Embryonic facial prominence (tissue), 1 donor: ENCODE data around the gene TM9SF1.

Source experiments
- DNase-seq: peaks from one replicate; pipeline ENCODE4 v3.0.0-alpha.2; 2016; ENCODE audit errors: extremely low spot score

Gene TM9SF1

DNA sequence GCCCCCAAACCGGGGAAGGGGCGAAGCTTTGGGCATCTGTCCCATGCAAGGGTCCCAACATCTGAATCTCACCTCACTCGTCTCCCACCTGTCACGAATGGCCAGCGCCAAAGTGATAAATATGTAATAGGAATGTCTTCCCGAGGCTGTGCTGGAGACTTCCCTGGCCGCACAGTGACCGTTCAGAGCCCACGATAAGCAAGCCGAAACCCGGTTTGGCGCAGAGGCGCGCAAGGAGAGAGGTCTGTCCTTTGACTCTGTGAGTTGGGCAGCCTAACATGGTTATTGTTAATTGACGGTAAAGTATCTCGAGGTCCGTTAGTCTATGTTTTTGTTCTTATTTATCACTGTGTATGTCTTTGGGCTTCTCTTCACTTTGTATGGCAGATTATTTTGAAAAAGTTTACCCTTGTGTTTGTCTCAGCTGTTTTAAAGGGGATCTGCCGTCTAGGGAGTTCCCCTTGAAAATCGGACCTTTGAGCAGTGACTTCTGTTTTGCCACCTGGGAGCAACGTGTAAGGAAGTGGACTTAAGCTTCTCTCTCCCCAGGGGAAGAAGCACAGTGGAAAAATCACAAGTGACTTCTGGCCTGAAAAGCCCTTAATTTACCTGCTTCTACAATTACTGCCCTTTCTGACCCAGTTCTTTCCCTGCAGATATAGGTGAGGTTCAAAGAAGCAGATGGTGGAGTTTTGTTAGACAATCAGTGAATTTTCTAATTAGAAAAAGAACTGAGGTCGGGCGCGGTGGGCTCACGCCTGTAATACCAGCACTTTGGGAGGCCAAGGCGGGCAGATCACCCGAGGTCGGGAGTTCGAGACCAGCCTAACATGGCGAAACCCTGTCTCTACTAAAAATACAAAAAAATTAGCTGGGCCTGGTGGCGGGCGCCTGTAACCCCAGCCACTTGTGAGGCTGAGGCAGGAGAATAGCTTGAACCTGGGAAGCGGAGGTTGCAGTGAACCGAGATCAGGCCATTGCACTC, 1.1 kb upstream of the TM9SF1 start:
- no peak for DNase-seq

GRCh38 chr14:24194873-24195185, 412 bp downstream of the TM9SF1 start:
- no peak for DNase-seq

GRCh38 chr14:24194186-24194872, 912 bp downstream of the TM9SF1 start:
- no peak for DNase-seq

DNA sequence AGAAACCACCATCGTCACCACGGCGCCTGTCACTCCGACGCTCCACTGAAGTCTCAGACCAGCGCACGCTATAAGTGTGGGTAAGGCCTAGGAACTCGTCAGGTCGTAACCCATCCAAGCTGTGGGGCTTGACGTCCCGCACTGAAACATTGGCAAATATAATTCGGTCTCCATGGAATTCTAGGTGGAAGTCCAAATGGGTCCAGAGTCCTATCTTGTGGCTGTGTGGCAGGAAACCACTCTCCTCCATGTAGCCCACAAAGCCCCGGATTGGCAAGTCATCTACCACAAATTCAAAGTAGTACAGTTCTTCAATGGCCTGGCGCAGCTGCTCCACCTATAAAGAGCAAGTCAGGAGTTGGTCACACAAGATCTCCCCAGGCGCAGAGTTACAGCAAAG, 2.3 kb downstream of the TM9SF1 start:
- no peak for DNase-seq

- DNase-seq, result no peak
Observed at GRCh38 chr14:24190416-24190815, 4.8 kb downstream of the TM9SF1 start.

DNA sequence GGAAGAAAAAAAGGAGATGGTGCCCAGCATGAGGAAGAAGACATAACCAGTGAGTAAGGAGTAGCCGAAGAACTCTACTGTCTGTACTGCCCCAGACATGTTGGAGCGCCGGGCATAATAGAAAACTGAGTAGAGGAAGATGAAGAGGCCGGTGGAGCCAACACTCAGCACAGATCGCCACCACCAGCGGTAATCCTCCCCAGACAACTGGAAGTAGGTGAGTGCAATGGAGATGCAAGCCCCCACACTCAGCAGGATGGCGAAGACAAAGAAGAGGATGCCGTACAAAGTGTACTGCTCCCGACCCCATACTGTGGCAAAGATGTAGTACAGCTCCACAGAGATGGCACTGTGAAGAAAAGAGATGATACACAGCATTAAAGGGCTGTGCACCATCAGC, 5.8 kb downstream of the TM9SF1 start:
- DNase-seq, result no peak

- no peak for DNase-seq
Observed at GRCh38 chr14:24189059-24189375, 6.2 kb downstream of the TM9SF1 start.

- peak; percentile 95 for DNase-seq
Observed at GRCh38 chr14:24188251-24189058, 6.8 kb downstream of the TM9SF1 start, which contains the start of gene IPO4. Gene IPO4 (minus strand): TSS chr14:24188816. CDS start chr14:24188787, 29 bp downstream.

DNA sequence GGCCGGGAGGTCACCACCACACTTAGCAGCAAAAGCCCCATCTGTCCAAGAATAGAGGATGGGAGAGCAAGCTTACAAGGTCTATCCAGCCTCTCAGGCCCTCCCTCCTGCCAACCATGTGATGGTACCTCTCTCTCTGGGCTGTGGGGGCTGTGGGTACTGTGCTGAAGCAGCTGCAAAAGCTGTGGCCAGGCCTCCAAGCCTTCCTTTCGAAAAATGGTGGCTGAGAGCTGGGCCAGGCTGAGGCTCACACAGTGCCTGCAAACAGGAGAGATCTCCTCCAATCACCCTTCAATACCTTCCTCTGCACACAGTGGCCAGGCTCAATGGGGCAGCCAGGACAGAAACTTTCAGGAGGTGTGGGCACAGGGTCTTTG, 7.7 kb downstream of the TM9SF1 start:
- DNase-seq, result no peak

- no peak for DNase-seq
Observed at GRCh38 chr14:24186831-24187538, 8.3 kb downstream of the TM9SF1 start.

GRCh38 chr14:24185741-24186140, 9.5 kb downstream of the TM9SF1 start:
- no peak for DNase-seq

- DNase-seq, result no peak
Observed at GRCh38 chr14:24185026-24185425, 10.2 kb downstream of the TM9SF1 start.

DNA sequence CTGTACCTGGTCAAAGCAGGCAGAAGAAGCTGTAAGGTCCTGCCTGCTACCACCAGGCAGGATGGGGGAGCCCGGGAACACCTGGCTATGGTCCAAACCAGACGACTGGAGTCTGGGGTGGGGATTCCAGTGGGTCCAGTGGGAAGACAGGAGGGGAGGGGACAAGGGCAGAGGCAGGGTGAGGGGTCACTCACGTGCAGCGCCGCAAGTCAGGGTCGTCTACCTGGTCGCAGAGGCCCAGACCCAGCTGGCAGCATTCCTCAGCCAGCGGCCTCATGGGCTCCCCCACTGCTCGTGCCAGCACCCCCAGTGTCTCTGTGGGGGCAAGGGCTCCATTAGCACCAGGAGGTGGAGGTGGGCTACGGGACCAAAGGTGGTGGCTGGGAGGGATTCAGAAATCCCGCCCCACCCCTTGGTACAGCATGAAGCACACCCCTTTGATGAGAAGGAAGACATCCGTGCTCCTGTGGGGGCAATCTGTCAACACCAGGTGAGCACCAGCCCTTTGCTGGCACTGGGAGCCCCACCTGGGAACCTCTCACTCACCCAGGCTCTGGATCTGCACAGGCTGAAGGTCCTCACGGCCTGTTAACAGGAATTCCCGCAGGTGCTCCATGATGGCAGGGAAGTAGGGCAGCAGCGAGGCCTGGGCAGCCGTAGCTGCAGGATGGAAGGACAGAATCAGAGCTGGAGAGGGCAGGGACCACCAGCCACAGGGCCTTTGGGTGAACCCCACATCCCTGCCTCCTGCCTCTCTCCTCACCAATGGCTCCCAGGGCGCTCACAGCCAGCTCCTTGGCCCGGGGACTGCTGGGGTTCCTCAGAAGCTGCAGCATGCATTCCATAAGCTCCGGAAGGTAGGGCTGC, 10.9 kb downstream of the TM9SF1 start:
- no peak for DNase-seq

DNA sequence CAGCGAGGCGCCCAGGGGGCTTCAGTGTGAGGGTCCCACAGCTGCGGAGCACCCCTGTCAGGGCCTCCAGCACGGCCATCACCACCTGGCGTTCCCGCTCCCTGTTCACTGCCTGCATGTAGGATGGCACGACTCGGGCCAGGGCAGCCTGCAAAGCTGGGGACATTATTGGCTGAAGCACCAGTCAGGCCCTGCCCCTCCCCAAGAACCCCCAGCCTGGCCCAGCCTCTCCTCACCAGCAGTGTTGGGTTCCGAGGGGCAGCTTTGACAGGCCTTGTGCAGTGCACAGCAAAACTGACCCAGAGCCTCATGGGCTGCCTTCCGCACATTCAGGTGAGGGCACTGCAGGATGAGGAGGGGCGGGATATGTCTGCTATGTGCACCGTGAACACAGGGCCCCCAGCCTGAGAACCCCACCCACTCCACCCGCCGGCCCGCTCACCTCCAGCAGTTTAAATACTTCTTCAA, 12.2 kb downstream of the TM9SF1 start:
- no peak for DNase-seq

DNA sequence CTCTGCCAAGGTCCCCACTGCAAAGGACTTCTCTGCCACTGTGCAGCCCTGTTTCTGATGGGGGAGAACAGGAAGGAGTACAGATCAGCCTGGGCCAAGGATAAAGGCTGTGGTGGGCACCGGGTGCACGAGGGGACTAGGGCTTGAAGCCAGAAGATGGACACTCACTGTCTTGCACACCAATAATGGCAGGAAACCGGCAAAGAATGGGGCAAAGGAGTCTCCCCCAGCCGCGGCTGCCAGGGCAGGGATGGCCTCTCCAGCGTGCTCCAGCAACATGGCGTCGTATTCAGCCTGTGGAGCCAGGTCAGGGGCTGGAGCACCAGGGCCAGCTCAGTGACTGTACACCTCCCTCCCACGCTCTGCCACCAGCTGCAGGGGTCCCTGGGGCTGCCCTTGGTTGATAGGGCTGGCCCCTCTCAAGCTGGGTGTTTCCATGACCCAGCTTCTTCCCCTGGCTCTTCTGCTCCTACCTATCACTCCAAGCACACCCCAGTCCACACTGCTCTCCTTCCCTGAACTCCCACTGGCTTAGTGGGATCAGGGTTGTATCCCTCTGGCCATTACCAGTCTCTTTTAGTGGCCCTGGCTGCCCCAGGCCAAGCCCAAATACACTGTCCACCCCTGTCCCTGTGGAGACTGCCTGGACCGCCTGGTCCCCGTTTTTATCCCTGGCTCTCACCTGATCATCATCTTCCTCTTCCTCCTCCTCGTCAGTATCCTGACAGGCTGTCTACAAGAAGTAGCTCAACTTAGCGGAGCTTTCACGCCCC, 12.9 kb downstream of the TM9SF1 start:
- no peak for DNase-seq

DNA sequence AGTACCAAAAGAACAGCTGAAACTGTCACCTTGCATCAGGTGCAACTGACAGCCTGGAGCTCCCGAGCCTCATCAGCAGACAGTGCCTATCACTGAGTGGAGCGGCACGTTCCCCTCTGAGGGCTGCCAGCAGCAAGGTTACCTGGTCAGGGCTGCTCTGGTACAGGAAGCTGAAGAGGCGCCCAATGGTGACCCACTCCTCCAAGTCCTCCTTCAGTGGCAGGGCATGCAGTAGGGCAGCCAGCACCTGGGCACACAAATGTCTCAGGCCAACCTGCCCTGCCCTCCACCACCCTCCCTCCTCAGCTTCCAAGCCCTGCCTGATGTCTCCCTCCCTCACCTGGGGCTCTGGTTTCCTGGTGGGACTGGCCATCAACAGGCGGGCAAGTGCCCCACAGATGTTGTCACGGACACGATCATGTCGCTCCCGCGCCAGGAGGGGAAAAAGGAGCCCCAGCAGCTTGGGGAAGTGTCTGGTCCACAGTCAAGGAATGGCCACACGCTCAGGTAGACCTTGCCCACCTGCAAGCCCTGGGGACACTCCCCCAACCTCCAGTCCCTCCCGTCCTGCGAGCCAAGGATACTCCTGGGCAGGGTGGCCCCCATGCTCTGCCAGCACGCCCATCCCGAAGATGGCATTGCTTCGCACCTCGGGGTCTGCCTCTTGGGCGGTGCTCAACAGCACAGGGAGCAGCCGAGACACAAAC, 13.7 kb downstream of the TM9SF1 start:
- DNase-seq, result no peak

GRCh38 chr14:24179961-24180796, 15.1 kb downstream of the TM9SF1 start:
- DNase-seq, result no peak

DNA sequence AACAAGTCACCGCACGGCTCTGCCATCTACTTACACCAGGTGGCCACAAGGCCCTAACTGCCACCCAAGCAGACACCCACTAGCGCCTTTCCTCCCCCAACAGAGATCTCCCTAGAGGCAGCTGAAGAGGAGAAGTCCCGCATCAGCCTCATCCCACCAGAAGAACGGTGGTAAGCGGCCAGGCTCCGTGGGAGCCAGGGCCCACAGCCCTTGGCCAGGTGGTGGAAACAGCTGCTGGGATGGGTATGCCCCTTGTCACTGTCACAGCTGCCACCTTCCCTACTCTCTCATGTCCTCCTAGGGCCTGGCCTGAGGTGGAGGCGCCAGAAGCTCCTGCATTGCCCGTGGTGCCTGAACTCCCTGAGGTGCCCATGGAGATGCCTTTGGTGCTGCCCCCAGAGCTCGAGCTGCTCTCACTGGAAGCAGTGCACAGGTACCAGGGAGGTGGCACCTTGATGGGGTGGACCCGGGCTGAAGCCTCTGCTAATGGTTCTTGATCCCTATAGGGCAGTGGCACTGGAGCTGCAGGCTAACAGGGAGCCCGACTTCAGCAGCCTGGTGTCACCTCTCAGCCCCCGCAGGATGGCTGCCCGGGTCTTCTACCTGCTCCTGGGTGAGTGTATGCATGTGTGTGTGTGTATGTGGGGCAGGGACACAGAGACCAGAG, 15.8 kb downstream of the TM9SF1 start:
- DNase-seq, result no peak
